ENCODE measurements around the gene SRC.

- TF ChIP-seq CTCF (IDR thresholded peaks at IDR 0.05) (no peak), POLR2A (IDR thresholded peaks at IDR 0.05) (no peak)
Observed at GRCh38 chr20:37431786-37432185, 85.8 kb downstream of the SRC start.

All from prostate gland (tissue), 2 donors.